ENCODE measurements around the gene MXRA8. TPM values are rescaled to one million over a fixed set of nuclear protein-coding genes. Genes with fewer than 3 reads are reported as not detected.
A peak's percentile ranks its signal among the peaks of the same experiment; 100 is the strongest.
"Not testable (repeated sequence)": the region's sequence is repeated elsewhere in the genome, so short reads cannot be mapped to it uniquely, and the experiment has no call there.

MXRA8 gene
- total RNA-seq, 6 experiments from 2014 or later = 2.2 to 11.9 (median 3.3) TPM

DNA sequence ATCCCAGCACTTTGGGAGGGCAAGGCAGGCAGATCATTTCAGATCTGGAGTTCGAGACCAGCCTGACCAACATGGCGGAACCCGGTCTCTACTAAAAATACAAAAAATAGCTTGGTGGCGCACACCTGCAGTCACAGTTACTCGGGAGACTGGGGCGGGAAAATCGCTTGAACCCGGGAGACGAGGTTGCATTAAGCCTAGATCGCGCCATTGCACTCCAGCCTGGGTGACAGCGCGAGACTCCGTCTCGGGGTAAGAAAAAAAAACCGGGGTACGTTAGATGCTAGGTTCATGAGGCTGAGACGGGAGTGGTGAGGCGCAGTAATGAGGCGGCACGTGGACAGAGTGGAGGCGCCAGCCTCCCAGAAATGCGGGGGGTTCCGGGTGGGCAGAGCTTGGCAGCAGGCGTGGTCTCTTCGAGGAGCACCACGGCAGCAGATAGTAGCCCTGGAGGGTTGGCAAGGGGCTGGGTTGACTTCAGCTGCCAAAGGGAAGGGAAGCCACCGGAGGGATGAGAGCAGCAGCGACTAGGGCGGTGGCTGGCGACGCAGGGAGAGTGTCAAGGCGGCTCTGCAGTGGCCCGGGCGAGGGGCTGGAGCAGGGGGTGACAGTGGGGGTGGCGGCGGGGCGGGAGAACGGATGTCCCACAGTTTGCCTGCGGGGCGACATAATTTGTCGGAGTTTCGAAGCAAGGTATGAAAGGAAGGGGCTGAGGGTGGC lies 47.9 kb upstream of the MXRA8 start:
- intact Hi-C loops (cut with DNase I) = loop anchor here in 1 of 2 donors (5.0 kb wide), 1 partner anchor 36 kb away; no protein-coding TSS in a partner anchor
- DNase-seq (no peak), ATAC-seq (peak in 1 of 4 donors; percentile 3)
- TF ChIP-seq POLR2A (IDR thresholded peaks at IDR 0.05) = no peak
- TF ChIP-seq, protein P1, sequence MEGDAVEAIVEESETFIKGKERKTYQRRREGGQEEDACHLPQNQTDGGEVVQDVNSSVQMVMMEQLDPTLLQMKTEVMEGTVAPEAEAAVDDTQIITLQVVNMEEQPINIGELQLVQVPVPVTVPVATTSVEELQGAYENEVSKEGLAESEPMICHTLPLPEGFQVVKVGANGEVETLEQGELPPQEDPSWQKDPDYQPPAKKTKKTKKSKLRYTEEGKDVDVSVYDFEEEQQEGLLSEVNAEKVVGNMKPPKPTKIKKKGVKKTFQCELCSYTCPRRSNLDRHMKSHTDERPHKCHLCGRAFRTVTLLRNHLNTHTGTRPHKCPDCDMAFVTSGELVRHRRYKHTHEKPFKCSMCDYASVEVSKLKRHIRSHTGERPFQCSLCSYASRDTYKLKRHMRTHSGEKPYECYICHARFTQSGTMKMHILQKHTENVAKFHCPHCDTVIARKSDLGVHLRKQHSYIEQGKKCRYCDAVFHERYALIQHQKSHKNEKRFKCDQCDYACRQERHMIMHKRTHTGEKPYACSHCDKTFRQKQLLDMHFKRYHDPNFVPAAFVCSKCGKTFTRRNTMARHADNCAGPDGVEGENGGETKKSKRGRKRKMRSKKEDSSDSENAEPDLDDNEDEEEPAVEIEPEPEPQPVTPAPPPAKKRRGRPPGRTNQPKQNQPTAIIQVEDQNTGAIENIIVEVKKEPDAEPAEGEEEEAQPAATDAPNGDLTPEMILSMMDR (IDR thresholded peaks at IDR 0.05) = no peak
- Histone ChIP-seq H3K27ac (peak overlapping the region; percentile 65 to 82 (median 68)), H3K9me3 (no peaks in the 10 kb centered on the region), H3K27me3 (no peaks in the 10 kb centered on the region), H3K4me1 (peaks cover 0 to 50% (median 18%) of the 10 kb centered on the region in 4 donors), H3K4me3 (peak overlapping the region; percentile 92 to 100 (median 100)), H3K36me3 (peaks cover 0 to 34% (median 6%) of the 10 kb centered on the region in 4 donors)
- 28% methylated on average over 29 of the region's 43 CpGs for WGBS (ENCODE audit: insufficient coverage, low coverage, low lambda C conversion rate, missing lambda C conversion rate)

- Histone ChIP-seq H3K9me3 (no peaks in the 10 kb centered on the region), H3K27ac (no peak overlapping the region), H3K4me3 (no peak overlapping the region), H3K36me3 (peaks cover 0 to 36% (median 7%) of the 10 kb centered on the region in 4 donors), H3K4me1 (peaks cover 0 to 59% (median 19%) of the 10 kb centered on the region in 4 donors), H3K27me3 (no peaks in the 10 kb centered on the region)
- intact Hi-C loops (cut with DNase I) = no loop called here
- no peak for DNase-seq
- TF ChIP-seq POLR2A (IDR thresholded peaks at IDR 0.05) = no peak
- TF ChIP-seq, protein P1 (IDR thresholded peaks at IDR 0.05) = no peak
- 77% methylated on average over 5 of the region's 7 CpGs for WGBS (ENCODE audit: insufficient coverage, low coverage, low lambda C conversion rate, missing lambda C conversion rate)
- ATAC-seq = no peak
Measured at GRCh38 chr1:1403653-1404052, 45.3 kb upstream of the MXRA8 start.

DNA sequence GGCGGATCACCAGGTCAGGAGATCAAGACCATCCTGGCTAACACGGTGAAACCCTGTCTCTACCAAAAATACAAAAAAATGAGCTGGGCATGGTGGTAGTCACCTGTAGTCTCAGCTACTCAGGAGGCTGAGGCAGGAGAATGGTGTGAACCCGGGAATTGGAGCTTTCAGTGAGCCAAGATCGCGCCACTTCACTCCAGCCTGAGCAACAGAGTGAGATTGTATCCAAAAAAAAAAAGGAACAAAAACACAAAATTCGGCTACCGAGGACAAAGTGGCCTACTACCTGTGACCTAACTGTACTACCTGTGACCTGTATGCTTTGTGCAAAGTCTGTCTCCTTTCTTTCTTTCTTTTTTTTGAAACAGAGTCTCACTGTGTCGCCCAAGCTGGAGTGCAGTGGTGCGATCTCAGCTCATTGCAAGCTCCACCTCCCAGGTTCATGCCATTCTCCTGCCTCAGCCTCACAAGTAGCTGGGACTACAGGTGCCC lies 44.6 kb upstream of the MXRA8 start:
- 77% methylated on average over 8 of the region's 9 CpGs for WGBS (ENCODE audit: insufficient coverage, low coverage, low lambda C conversion rate, missing lambda C conversion rate)
- H3K9me3 ChIP-seq; ATAC-seq; DNase-seq; H3K4me3 ChIP-seq; H3K27me3 ChIP-seq; H3K27ac ChIP-seq; intact Hi-C loops (cut with DNase I): not testable (repeated sequence)
- H3K36me3 ChIP-seq = peaks cover 0 to 36% (median 7%) of the 10 kb centered on the region in 4 donors
- peaks cover 0 to 56% (median 15%) of the 10 kb centered on the region in 4 donors for H3K4me1 ChIP-seq

GRCh38 chr1:1402072-1402900 lies 43.9 kb upstream of the MXRA8 start:
- peaks cover 0 to 43% (median 9%) of the 10 kb centered on the region in 4 donors for H3K36me3 ChIP-seq
- DNase-seq (peak in 1 of 3 donors; percentile 42), ATAC-seq (peak in 1 of 4 donors; percentile 5)
- TF ChIP-seq, protein P1 (IDR thresholded peaks at IDR 0.05) = peak; percentile 35 to 57 (median 46)
- TF ChIP-seq POLR2A (IDR thresholded peaks at IDR 0.05) = no peak
- intact Hi-C loops (cut with DNase I) = no loop called here
- H3K9me3 ChIP-seq = no peaks in the 10 kb centered on the region
- H3K27me3 ChIP-seq = no peaks in the 10 kb centered on the region
- 32% methylated on average over 13 of the region's 20 CpGs for WGBS (ENCODE audit: insufficient coverage, low coverage, low lambda C conversion rate, missing lambda C conversion rate)
- peaks cover 0 to 59% (median 17%) of the 10 kb centered on the region in 4 donors for H3K4me1 ChIP-seq
- peak overlapping the region in 2 of 3 donors; percentile 99 to 100 for H3K4me3 ChIP-seq
- peak overlapping the region in 1 of 3 donors; percentile 81 for H3K27ac ChIP-seq
